GM21786 (cell line): Measurements from ENCODE around the gene REELD1.
A peak's percentile ranks its signal among the peaks of the same experiment; 100 is the strongest.

ENCODE experiments used
- ATAC-seq: cut with Tn5 transposase; IDR thresholded peaks from one replicate; pipeline ENCODE4 v1.9.1; 2021; ENCODE audit not compliant: unreplicated experiment

REELD1 gene

DNA sequence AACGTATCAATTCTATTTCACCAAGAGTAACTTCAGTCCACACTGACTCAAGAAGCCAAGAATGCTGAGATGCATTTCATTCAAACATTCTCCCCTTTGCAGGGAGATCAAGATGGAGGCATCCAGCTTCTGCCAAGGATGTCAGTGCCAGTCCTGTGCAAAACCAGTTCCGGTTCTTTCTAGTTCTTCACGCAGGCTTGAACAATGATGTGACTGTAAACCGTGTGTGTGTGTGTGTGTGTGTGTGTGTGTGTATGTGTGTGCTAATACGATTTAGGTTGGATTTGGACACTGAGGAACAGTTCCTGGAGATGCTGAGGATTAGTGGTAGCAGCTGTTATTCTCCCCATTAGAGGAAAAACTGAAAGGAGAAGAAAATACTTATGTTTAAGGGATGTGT, at the start of gene REELD1:
Gene REELD1, plus strand, starts transcription at position 301 of the 400 bp plus-strand sequence. CDS start 2,415 bp downstream, outside the sequence.
- no peak for ATAC-seq

DNA sequence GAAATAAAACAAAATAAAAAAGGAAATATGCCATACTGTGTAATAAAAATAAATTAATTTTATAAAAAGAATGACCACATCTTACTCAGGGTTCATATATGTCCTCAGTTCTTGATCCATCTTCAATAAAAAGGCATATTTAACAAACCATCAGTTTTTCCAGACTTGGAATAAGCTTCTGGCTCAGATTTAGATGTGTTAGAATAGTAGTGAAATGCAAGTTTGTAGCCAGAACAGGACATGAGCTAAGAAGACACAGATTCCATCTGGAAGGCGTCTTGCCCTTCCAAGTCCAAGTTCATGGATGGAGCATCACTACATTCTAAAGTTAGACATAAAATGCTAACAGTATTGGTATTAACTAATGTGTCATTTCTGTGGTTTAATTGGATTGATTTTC, 49.1 kb upstream of the REELD1 start:
- no peak for ATAC-seq

DNA sequence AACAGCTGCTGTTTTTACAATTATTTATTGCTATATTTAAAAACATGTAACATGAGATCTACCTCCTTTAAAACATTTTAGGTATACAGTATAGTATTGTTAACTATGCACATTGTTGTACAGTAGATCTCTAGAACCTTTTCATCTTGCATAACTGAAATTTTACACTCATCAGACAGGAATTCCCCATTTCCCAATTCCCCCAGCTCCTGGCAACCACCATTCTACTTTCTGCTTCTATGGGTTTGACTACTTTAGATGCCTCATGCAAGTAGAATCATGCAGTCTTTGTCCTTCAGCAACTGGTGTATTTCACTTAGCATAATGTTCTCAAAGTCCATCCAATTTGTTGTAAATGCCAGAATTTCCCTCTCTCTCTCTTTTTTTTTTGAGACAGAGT, 48.5 kb upstream of the REELD1 start:
- no peak for ATAC-seq

GRCh38 chr4:146170149-146170548, 44.2 kb upstream of the REELD1 start:
- ATAC-seq, result no peak

GRCh38 chr4:146175541-146176453, 38.5 kb upstream of the REELD1 start, which contains the start of gene LSM6:
TSS of gene LSM6 (plus strand) at chr4:146175718. CDS start at chr4:146182922, 7,204 bp downstream.
- ATAC-seq, result peak; percentile 85

- ATAC-seq, result no peak
These were observed 37.4 kb upstream of the REELD1 start for GRCh38 chr4:146176891-146177290.

GRCh38 chr4:146178126-146178525, 36.2 kb upstream of the REELD1 start:
- no peak for ATAC-seq

- no peak for ATAC-seq
These were observed 34.5 kb upstream of the REELD1 start for GRCh38 chr4:146179784-146180370.

DNA sequence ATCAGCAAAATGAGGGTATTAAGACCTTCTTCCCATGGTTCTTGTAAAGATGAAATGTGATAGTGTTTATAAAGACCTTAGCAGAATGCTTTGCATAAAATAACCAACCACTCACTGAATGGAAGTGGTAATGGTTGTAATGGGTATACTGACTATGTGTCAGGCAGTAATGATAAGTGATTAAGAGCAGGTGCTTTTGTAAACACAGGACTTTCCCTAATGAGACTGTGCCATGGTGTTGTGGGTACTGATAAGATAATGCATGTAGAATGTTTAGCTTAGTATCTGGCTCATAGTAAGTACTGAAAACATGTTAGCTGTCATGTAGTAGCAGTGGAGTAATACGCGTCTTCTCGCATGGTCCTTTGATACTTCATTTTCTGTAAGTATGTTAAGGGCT, 31.9 kb upstream of the REELD1 start:
- ATAC-seq, result no peak

GRCh38 chr4:146183209-146183608, 31.1 kb upstream of the REELD1 start:
- ATAC-seq, result no peak

DNA sequence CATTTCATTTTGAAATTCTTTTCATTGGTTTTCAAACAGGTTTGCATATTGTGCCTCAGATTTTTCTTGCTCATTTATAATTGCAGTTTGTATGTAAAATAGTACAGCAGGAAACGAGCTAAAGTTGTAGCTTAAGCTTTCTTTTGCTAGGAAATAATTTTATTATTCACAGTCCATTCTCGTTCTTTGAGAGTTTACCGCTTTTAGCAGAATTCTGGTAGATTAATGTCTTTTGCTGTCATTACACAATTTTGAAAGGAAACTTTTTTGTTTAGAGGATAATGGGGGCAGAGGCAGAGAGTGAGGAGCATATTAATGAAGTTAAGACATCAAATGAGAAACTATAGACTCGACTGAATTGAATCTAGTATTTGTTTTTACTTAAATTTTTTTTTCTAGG, 28.3 kb upstream of the REELD1 start:
- no peak for ATAC-seq

- no peak for ATAC-seq
These were observed 27.7 kb upstream of the REELD1 start for GRCh38 chr4:146186596-146186995.

DNA sequence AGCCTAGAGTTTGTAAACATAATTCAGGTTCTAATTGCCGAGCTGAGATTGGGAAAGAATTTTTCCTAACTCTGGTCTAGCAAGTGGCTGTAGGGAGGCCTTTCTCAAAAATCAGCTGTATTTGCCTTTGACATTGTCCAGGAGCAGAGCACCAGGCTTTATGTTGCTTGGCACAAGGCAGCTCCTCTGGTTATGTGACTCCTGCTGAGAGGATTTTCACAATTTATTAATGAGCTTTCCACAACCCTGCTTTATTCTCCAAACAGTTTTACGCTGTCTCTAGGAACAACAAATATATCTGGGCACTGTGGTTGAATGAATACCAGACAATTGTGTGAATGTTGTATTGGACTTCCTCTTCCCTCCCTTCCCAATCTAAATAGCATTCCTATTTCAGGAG, 23.9 kb upstream of the REELD1 start:
- ATAC-seq, result no peak

- no peak for ATAC-seq
These were observed 22.4 kb upstream of the REELD1 start for GRCh38 chr4:146191766-146192458.

DNA sequence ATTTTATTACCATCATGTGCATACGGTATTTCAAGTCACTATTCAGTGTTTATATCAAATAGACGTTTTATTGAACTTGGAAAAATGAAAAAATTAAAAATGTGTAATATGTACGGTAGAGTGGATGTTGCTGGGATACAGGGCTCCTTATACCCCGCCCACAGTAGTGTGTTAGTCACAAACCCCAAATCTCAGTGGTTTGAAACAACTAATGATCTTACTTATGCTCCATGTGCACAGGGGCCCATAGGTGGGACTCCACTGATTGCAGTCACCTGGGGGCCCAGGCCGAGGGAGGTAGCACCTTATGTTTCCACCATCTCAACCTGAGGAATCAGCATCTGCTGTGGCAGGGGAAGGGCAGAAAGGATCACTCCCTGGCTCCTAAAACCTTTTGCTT, 20.7 kb upstream of the REELD1 start:
- ATAC-seq, result no peak

DNA sequence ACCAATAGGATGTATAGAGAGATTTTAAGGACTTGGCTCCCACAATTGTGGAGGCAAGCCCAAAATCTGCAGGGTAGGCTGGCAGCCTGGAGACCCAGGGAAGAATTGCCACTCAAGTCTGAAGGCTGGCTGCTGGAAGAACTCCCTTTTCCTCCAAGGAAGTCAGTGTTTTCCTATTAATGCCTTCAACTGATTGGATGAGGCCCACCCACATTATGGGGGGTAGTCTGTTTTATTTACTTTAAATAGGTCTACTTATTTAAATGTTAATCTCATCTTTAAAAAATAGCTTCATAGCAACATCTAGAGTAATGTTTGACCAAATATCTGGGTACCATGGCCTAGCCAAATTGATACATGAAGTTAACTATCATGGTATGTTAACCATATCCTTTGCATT, 20.1 kb upstream of the REELD1 start:
- ATAC-seq, result no peak

GRCh38 chr4:146202665-146203064, 11.7 kb upstream of the REELD1 start:
- ATAC-seq, result no peak

GRCh38 chr4:146207410-146207809, 6.9 kb upstream of the REELD1 start:
- no peak for ATAC-seq

DNA sequence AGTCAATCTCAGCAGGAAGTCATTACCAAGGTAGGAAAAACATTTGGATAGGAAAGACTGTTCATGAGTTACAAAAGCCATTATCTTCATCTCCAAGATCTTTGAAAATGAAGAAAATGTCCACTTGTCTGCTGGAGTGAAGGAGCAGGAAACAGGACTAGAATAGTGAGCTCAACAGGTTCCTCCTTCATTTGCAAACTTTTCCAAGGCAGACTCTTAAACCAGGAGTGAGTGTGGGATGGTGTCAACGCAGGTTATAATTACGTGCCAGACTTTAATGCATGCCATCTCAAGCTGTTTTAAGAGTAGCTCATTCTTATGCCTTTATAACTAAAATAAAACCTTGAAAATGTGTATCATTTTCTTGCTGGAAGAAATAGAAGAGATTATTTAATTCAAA, 3.4 kb upstream of the REELD1 start:
- no peak for ATAC-seq

DNA sequence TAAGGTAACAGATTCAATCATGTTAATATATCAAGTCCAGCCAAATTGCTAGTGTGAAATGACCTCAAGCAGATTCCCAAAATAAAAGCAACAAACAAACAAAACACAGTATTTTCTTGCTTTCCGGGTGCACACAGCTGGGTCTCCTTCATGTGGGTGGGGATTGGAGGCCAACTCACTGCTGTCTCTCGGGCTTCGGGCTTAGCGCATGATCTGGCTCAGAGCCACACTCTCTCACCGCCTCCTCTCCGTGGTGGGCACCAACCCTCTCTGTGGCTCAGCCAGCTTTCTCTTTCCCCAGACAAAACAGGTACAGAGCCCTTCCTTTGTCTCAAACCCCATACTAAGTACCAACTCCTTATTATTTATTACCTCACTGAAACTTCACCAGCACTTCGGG, 2.9 kb upstream of the REELD1 start:
- ATAC-seq, result no peak

DNA sequence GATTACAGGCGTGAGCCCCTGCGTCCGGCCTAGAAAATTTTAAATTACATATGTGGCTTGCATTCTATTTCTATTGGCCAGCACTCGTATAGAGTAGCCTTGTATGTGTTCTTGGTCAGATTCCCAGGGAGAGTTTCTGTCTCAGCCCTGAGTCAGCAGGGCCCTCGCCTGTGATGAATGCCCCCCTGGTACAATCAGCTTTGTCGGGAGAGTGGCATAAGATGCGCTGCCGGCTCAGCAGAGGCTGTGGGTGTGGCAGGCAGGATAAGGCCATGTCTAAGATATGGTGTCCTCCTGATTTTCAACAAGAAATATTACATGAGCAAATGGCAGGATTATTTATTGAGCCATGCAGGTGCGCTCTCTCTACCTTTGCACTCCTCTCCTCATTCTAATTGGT, 1.6 kb upstream of the REELD1 start:
- no peak for ATAC-seq

DNA sequence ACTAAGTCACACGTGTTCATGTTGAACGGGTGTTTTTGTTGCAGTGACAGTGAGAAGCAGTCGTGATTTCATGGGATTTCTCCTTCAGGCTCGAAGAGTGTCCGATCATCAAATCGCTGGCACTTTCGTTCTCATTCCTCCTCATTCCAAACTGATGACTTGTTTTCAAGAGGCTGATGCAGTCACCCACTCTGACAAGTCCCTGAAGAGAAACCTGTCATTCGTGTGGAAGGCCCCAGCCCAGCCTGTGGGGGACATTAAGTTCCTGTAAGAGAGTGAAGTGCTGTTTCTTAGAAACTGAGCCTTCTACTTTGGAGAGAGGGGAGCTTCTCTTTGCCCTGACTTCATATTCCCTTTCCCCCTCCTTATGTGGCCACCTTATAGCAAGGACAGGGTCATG, 8.0 kb downstream of the REELD1 start:
- ATAC-seq, result no peak
